Stimulated activated CD8-positive, alpha-beta memory T cell treated with anti-CD3 and anti-CD28 coated beads, Interleukin-12 subunit alpha, Interleukin-12 subunit beta, amount 100 ng/mL, for 4 hours (primary cell): ENCODE data around the gene HAPSTR1.
"Not testable (repeated sequence)": the region's sequence is repeated elsewhere in the genome, so short reads cannot be mapped to it uniquely, and the experiment has no call there.

Experiments
- DNase-seq: peaks from one replicate; pipeline ENCODE4 v3.0.0-alpha.2; 2020; ENCODE audit warnings: low read depth

HAPSTR1 gene

GRCh38 chr16:9072806-9073341, 18.6 kb upstream of the HAPSTR1 start:
- DNase-seq = no peak

GRCh38 chr16:9075299-9076071, 16.0 kb upstream of the HAPSTR1 start:
- no peak for DNase-seq

GRCh38 chr16:9077091-9077809, 14.2 kb upstream of the HAPSTR1 start:
- DNase-seq = no peak

GRCh38 chr16:9078467-9079429, 12.7 kb upstream of the HAPSTR1 start:
- not testable (repeated sequence) for DNase-seq

- no peak for DNase-seq
Observed at GRCh38 chr16:9079430-9079812, 12.0 kb upstream of the HAPSTR1 start.

- DNase-seq = no peak
Observed at GRCh38 chr16:9081158-9081557, 10.3 kb upstream of the HAPSTR1 start.

GRCh38 chr16:9081843-9082242, 9.6 kb upstream of the HAPSTR1 start:
- no peak for DNase-seq

- DNase-seq = no peak
Observed at GRCh38 chr16:9082422-9082821, 9.0 kb upstream of the HAPSTR1 start.

GRCh38 chr16:9087733-9088132, 3.7 kb upstream of the HAPSTR1 start:
- not testable (repeated sequence) for DNase-seq

GRCh38 chr16:9088848-9089247, 2.6 kb upstream of the HAPSTR1 start:
- no peak for DNase-seq

- DNase-seq = no peak
Observed at GRCh38 chr16:9089660-9090059, 1.8 kb upstream of the HAPSTR1 start.

- DNase-seq = peak; percentile 41
Observed at GRCh38 chr16:9090101-9090959, 1.1 kb upstream of the HAPSTR1 start.

- DNase-seq = no peak
Observed at GRCh38 chr16:9091867-9092281, 430 bp downstream of the HAPSTR1 start.

GRCh38 chr16:9092282-9092977, 986 bp downstream of the HAPSTR1 start:
- DNase-seq = no peak

GRCh38 chr16:9092978-9093344, 1.5 kb downstream of the HAPSTR1 start:
- no peak for DNase-seq

- DNase-seq = no peak
Observed at GRCh38 chr16:9094011-9094846, 2.8 kb downstream of the HAPSTR1 start.

- DNase-seq = no peak
Observed at GRCh38 chr16:9095171-9095570, 3.7 kb downstream of the HAPSTR1 start.

GRCh38 chr16:9095656-9096397, 4.4 kb downstream of the HAPSTR1 start:
- DNase-seq = no peak

GRCh38 chr16:9096416-9096952, 5.0 kb downstream of the HAPSTR1 start:
- DNase-seq = no peak
